SIG-M5 treated with dmso at 0.1 percent for 504 hours (cell line): Measurements from ENCODE around the gene SERTAD2.

Experiments
- DNase-seq: peaks from one replicate; lab custom pipeline; 2025; ENCODE audit not compliant: unreplicated experiment; lab: John Stamatoyannopoulos, UW

The SERTAD2 gene

GRCh38 chr2:64629875-64630274 is 23.8 kb downstream of the SERTAD2 start:
- DNase-seq, result no peak

DNA sequence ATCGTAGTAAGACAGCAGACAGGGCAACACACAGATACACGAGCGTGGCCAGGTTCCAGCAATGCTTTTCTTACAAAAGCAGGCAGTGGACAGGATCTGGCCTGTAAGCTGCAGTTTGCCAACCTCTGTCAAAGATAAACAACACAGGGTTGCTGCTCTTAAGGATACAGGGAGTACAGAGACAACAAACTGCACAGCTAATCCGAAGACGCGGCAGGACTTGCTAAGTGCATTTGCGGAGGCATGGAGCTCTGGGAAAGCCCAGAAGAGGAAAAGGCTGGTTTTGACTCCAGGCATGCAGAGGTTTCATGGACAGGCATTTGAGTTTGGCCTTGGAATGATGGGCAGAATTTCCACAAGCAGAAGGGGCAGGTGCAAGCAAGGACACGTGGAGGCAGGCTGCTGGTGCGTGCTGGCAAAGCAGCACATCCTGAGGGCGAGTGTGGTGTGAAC is 24.4 kb downstream of the SERTAD2 start:
- no peak for DNase-seq

- no peak for DNase-seq
Measured at GRCh38 chr2:64627860-64628841, 25.6 kb downstream of the SERTAD2 start.

- no peak for DNase-seq
Measured at GRCh38 chr2:64626963-64627760, 26.6 kb downstream of the SERTAD2 start.

- no peak for DNase-seq
Measured at GRCh38 chr2:64626146-64626809, 27.4 kb downstream of the SERTAD2 start.

- DNase-seq, result peak; percentile 10
Measured at GRCh38 chr2:64625299-64626145, 28.2 kb downstream of the SERTAD2 start.

DNA sequence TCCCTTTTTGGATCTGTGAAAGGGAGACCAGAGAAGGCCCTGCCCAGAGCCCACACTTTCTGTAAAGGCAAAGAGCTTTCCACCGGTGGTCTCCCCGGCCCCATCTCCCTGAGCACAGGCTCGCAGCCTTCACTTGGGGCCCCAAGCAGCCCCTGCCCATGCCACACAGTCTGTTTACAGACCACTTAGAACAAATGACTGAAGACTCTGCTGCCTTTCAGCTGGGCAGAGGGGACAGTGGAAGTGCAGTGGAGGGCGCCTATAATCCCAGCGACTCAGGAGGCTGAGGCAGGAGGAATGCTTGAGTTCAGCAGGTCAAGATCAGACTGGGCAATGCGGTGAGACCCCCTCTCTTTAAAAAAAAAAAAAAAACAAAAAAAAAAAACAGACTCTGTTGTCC is 28.9 kb downstream of the SERTAD2 start:
- DNase-seq, result no peak

- no peak for DNase-seq
Measured at GRCh38 chr2:64624108-64624610, 29.6 kb downstream of the SERTAD2 start.

- DNase-seq, result no peak
Measured at GRCh38 chr2:64623242-64623850, 30.4 kb downstream of the SERTAD2 start.

DNA sequence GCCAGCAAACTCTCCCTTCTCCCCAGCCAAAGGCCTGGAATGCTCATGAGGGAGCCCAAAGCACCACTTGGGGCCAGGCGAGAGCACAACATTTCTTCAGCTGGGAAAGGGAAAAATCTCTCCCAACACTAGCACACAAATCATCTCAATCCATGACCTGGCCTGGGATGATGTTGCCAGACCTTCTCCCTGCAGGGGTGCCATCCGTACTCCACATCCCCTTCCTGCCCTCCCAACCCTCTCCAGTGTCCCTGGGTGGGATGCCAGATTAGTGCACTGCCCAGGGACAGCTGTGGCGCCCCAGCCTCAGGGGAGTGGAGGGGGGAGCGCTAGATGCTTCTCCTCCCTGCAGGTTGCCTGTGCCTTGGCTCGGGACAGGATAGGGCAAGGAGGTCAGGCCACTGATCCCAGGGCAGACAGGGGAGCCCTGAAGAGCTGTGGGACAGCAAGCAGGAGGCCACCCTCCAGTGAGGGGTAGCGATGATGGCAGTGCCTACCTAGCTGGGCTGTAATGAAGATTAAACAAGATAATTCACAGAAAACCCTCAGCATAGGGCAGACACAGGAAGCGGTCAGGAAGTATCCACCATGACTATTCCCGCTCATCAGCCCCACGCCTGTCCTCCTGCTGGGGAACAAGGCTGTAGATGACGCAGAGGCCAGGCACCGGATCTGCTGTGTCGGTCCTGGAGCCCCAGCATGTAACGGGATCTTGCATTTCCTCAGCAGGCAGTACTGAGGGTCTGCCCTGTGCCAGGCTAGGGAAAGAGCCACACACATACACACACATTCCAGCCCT is 31.1 kb downstream of the SERTAD2 start:
- no peak for DNase-seq

- DNase-seq, result no peak
Measured at GRCh38 chr2:64620661-64621060, 33.1 kb downstream of the SERTAD2 start.

- DNase-seq, result no peak
Measured at GRCh38 chr2:64617631-64618151, 36.0 kb downstream of the SERTAD2 start.

DNA sequence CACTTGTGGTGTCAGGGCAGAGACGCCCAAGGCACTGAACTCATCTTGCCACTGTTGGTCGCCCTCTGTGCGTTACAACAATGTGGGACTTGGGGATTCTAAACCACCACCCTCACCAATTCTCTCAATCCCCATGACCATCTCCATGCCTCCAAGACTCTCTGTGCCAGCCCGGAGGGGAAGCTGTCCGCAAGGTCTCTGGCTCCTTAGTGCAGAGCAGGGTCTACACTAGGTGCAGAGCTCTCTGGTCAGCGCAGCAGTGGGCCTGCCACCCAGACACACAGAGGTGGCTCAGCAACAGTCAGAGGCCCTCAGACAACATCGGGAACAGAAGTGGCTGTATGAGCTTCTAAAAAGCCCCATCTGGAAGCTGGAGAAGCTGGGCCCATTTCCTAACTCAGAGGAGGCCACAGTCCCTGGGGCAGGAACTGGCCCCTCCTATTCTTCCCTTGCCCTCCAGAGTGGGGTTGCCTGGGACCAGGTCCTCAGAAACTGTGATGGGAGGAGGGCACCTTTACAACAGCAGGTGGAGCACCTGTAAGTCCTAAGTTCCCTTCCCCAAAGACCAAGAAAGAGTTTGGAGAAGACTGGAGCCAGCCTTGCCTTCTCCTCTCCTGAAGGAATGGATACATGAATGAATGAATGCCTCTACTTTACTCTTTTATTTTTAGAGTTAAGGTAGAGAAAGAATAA is 37.7 kb downstream of the SERTAD2 start:
- no peak for DNase-seq

DNA sequence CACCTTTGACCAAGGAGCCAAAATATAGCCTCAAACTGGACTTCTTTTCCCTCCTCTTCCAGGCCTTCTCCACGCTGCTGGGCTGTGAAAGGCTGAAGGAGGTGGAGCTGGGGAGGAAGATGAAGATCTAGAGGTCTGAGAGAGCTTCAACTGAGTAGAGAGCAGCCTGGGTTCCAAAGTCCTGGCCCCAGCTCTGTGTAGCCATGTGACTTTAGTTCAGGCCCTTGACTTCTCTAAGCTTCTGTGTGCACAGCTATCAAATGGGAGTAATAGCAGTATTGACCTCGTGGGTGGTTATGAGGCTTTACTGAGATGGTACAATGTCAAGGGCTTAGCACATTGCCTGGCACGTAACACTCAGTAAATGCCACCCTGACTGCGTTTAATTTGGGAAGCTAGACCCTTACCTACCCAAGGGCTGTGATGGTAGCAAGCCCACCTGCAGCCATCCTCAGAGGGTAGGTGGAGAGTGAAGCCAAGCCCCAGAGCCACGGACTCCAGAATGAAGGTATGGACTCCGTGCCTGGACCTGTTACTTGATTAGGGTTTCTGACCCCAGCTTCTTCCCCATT is 38.4 kb downstream of the SERTAD2 start:
- DNase-seq, result no peak

DNA sequence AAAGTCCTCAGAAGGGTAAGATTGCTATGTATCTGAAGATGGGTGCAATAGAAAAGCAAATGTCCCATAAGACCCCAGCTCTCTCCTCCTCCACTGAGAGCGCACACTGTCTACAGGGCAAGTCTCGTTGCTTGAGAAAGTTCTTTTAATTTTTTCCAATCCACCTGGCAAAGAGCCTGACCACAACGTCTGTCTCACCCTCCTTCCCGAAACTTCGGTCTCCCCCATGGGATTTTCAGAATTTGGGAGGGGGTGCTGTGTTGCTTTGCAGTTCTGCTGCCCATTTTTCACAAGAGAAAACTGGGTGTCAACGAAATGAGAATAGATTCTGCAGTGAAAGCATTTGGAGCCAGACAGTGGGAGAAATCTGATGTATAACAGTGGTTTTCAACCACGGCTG is 40.4 kb downstream of the SERTAD2 start:
- DNase-seq, result no peak

DNA sequence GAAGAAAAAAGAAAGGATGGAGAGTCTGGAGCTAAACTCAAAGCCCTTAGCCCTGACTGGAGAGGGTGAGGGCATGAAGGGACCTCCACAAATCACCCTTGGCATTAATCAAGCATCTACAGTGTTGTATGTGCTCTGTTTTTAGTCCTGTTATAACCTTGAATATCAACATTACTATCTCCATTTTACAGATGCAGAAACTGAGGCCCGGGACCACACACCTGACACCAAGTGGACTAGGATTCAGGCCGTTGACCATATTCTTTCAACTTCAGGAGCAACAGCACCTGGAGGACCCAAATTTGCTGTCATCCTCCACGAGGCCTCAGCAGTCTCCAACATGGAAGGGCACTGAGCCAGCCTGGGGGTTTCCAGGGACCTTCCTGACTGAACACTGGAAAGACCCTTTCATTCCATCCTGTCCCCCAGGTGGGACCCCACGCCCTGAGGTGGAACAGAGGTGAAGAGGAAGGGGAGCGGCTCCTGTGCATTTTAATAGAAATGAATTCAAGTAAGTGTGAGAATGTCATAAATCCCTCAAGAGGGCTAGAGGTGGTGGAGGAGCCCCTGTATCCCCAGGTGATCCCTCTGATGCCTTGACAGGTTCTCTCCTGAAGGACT is 41.0 kb downstream of the SERTAD2 start:
- DNase-seq, result no peak

DNA sequence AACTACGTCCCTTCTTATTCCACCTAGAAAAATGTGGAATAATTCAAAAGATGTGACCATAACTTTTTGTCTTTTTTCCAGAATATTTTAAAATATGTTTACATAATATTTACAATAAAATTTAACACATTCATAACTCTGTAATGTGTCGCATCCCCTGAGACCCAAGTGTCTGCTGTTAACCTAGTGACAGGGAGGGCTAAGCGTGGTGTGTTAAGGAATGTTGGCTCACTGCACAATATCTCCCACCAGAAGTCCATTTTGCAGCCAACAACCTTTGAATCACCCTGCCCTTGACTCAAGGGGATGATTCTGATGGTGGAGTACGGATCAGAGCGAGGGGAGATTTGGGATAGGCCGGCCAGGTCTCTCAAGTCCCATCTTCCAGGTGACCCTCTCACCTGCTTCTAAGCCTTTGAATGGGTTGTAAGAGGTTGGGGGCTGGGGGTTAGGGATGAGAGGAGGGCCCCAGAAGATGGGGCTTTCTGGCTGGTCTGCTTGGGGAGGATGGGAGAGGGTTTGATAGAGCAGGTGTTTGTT is 43.3 kb downstream of the SERTAD2 start:
- no peak for DNase-seq
